Astrocyte of the cerebellum (primary cell): Measurements from ENCODE around the gene MCM5.

Experiments
- DNase-seq: peaks from one replicate; pipeline ENCODE4 v3.0.0-alpha.2; 2011; ENCODE audit warnings: low read depth
- H3K4me3 ChIP-seq: 2 replicates; pipeline ENCODE4 v1.5.1; 2011; ENCODE audit warnings: mild to moderate bottlenecking, low read depth, low read length, moderate library complexity
- in situ Hi-C: cut with HindIII; loops from 2 replicates; pipeline ENCODE4 v1.10.0; 2017; ENCODE audit warnings: low sequenced_read_pairs
- TF ChIP-seq, protein P1 (sequence below): IDR thresholded peaks from 2 replicates; pipeline ENCODE4 v1.5.1; 2012; ENCODE audit warnings: low read length, low read depth, moderate library complexity, mild to moderate bottlenecking; ENCODE audit errors: missing control alignments

Gene MCM5

DNA sequence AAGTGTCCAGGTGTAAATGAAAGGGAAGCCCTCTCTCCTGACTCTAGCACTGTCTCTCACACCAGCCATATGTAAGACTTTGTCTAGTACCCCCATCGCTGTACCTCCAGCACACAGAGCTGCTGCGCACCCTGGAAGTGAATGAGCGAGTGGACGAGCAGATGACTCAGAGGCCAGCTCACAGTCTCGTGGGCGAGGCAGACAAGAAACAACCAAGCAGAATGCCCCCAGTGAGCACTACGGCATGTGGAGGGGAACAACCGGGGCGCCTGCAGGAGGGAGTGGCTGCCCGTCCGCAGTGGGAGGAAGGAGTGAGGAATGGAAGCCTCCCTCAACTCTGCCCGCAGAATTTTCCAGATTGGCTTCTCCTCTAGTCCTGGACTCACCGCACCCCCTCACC is 46.4 kb downstream of the MCM5 start:
- no peak overlapping the region for H3K4me3 ChIP-seq
- TF ChIP-seq, protein P1, sequence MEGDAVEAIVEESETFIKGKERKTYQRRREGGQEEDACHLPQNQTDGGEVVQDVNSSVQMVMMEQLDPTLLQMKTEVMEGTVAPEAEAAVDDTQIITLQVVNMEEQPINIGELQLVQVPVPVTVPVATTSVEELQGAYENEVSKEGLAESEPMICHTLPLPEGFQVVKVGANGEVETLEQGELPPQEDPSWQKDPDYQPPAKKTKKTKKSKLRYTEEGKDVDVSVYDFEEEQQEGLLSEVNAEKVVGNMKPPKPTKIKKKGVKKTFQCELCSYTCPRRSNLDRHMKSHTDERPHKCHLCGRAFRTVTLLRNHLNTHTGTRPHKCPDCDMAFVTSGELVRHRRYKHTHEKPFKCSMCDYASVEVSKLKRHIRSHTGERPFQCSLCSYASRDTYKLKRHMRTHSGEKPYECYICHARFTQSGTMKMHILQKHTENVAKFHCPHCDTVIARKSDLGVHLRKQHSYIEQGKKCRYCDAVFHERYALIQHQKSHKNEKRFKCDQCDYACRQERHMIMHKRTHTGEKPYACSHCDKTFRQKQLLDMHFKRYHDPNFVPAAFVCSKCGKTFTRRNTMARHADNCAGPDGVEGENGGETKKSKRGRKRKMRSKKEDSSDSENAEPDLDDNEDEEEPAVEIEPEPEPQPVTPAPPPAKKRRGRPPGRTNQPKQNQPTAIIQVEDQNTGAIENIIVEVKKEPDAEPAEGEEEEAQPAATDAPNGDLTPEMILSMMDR = no peak
- in situ Hi-C loops = loop anchor here (25.0 kb wide), 1 partner anchor 141 kb away; no protein-coding TSS in a partner anchor
- DNase-seq = peak; percentile 56

- DNase-seq = no peak
- TF ChIP-seq, protein P1 = no peak
Measured at GRCh38 chr22:35448523-35448922, 48.6 kb downstream of the MCM5 start.

GRCh38 chr22:35449829-35450689 is 50.1 kb downstream of the MCM5 start:
- in situ Hi-C loops = loop anchor here (25.0 kb wide), 1 partner anchor 137 kb away; no protein-coding TSS in a partner anchor

More at GRCh38 chr22:35448523-35448922, 48.6 kb downstream of the MCM5 start:
- in situ Hi-C loops = loop anchor here (25.0 kb wide), 1 partner anchor 139 kb away; no protein-coding TSS in a partner anchor
- no peak overlapping the region for H3K4me3 ChIP-seq

DNA sequence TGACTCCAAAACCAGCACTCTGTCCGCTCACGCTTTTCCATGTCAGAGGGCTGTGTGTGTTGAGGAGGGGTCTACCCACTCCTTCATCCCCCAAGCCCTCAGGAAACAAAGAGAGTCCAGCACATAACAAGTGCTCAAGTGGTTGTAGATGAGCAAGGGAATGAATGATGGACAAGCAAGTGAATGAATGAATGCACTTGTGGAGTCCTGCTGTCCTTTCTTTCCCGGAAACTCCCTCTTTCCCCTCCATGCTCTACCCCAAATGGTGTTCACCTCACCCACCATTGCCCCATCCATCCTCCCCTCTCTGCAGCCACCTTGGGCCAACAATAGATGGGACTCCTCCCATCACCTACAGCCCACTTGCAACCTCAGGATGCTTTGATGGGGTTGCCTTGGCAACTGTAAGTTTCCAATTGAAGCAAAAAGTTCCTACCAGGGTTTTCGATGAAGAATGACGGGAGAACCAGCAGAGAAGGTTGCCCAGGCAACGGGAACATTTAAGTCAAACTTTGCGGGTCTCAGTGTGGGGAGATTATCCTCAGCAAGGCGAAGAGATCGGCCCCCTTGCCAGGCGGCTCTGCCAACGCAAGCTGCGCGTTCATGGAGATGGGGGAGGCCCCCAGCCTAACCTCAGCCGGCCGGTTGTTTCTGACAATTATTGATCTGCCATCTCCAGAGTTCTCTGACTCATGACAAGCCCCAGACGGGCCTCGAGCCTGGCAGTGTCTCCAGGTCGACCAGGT is 51.1 kb downstream of the MCM5 start:
- H3K4me3 ChIP-seq = no peak overlapping the region
- in situ Hi-C loops = no loop called here
- no peak for DNase-seq
- TF ChIP-seq, protein P1 = no peak

More at GRCh38 chr22:35449829-35450689, 50.1 kb downstream of the MCM5 start:
- no peak for DNase-seq
- TF ChIP-seq, protein P1 = no peak
- no peak overlapping the region for H3K4me3 ChIP-seq

DNA sequence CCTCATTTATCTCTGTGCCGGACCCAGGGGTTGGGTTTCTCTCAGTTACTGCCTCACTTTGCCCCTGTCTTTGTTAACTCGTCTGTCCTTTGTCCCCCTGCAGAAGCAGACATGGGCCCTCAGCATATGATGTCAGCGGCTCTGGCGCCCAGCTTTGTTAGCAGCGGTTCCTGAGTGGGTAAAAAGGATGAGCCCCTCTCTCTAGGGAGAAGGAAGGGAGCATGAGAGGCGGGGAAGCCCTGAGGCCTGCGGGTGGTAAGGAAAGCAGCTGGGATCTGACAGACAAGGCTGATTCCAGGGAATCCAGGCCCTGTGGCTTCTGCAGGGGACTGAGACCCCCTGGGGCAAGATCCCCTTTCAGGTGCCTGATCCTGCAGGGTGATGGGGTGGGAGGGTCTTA is 51.7 kb downstream of the MCM5 start:
- TF ChIP-seq, protein P1 = no peak
- no peak overlapping the region for H3K4me3 ChIP-seq
- no peak for DNase-seq
- in situ Hi-C loops = no loop called here

DNA sequence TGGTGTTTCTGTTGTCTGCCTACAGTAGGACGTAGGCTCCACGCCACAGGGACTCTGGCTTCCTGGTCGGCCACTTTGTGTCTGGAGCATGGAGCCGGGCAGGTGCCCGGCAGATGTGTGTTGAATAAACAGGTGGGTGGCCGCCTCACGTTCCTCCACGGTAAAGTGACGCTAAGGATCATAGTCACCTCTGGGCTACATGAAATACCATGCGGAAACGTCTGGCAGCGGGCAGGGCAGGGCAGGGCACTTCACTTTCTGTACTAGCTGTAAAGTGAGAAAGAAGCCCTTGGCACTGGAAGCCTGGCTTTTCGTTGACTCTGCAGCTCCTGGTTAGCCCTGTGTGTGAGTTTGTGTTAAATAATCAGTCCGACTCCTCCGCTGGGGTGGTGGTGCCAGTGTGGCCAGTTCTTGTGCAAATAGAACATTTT is 52.4 kb downstream of the MCM5 start:
- TF ChIP-seq, protein P1 = no peak
- H3K4me3 ChIP-seq = no peak overlapping the region
- in situ Hi-C loops = no loop called here
- DNase-seq = no peak
